Natural killer cell (primary cell): Measurements from ENCODE around the gene TULP1. TPM values are rescaled to one million over a fixed set of nuclear protein-coding genes. Genes with fewer than 3 reads are reported as not detected.

ENCODE experiments used
- ATAC-seq, 3 donors: fragments of 150-1000 bp in 2 of 3; fragments of 200-7000 bp in 1 of 3; cut with Tn5 transposase; 1 replicate in 1 of 3; 2 replicates in 2 of 3; pipeline ENCODE4 v1.10.0; 2021; ENCODE audit warnings: mild to moderate bottlenecking in 2 of 3, moderate library complexity in 2 of 3
- DNase-seq, 2 donors: peaks; one replicate each; pipeline versions ENCODE4 v3.0.0 to v3.0.0-alpha.2; 2013 to 2021; ENCODE audit warnings: mixed read lengths in 1 of 2
- H3K27ac ChIP-seq: one replicate; pipeline ENCODE4 v1.5.1; 2013; ENCODE audit warnings: mild to moderate bottlenecking, low read length
- H3K27me3 ChIP-seq: one replicate; pipeline ENCODE4 v1.6.1; 2013; ENCODE audit warnings: low read length; ENCODE audit not compliant: control insufficient read depth, insufficient read depth
- H3K36me3 ChIP-seq: one replicate; pipeline ENCODE4 v1.6.1; 2013; ENCODE audit warnings: low read length; ENCODE audit not compliant: control insufficient read depth, insufficient read depth
- H3K4me1 ChIP-seq: one replicate; pipeline ENCODE4 v1.6.1; 2013; ENCODE audit warnings: low read length; ENCODE audit not compliant: control insufficient read depth, insufficient read depth
- H3K4me3 ChIP-seq: one replicate; pipeline ENCODE4 v1.5.1; 2013; ENCODE audit warnings: low read length
- H3K9me3 ChIP-seq: one replicate; pipeline ENCODE4 v1.6.1; 2013; ENCODE audit warnings: low read length; ENCODE audit not compliant: control insufficient read depth, insufficient read depth
- H3K27ac Mint-ChIP-seq, 2 donors: one replicate each; pipeline ENCODE4 v1.8.0; 2022; ENCODE audit warnings: mild to moderate bottlenecking in 2 of 2, mixed read lengths in 2 of 2, moderate library complexity in 1 of 2
- H3K27me3 Mint-ChIP-seq, 2 donors: one replicate each; pipeline ENCODE4 v1.8.0; 2022; ENCODE audit warnings: low read depth in 2 of 2, mixed read lengths in 2 of 2
- H3K36me3 Mint-ChIP-seq: one replicate; pipeline ENCODE4 v1.8.0; 2022; ENCODE audit warnings: mixed read lengths
- H3K4me1 Mint-ChIP-seq, 2 donors: one replicate each; pipeline ENCODE4 v1.8.0; 2022; ENCODE audit warnings: mixed read lengths in 2 of 2
- H3K4me3 Mint-ChIP-seq: one replicate; pipeline ENCODE4 v1.8.0; 2022; ENCODE audit warnings: mild to moderate bottlenecking, moderate library complexity, mixed read lengths
- H3K9me3 Mint-ChIP-seq, 2 donors: one replicate each; pipeline ENCODE4 v1.8.0; 2022; ENCODE audit warnings: mixed read lengths in 2 of 2
- CTCF ChIP-seq: fragments of 200-600 bp; IDR thresholded peaks from one replicate; pipeline ENCODE4 v1.8.0; 2022; ENCODE audit warnings: antibody characterized with exemption
- WGBS: methylation state at CpG from one replicate; pipeline ENCODE4 v1.1.7; 2013; ENCODE audit warnings: missing lambda C conversion rate; ENCODE audit not compliant: insufficient coverage; 5-methylcytosine and 5-hydroxymethylcytosine counted together
- intact Hi-C: fragments of 100-400 bp; cut with micrococcal nuclease; formaldehyde crosslinking; loops from one replicate; pipeline ENCODE4 v1.14.2; 2022
- total RNA-seq, 4 donors: library from RNA; stranded (reverse); fragments of 120-200 nt in 1 of 4; gene quantifications; one replicate each; pipeline versions ENCODE4 v1.2.3 to v1.2.4, GENCODE V29; 2013 to 2022

TULP1 gene
- total RNA-seq, 3 donors from 2014 or later (not counting 1 experiment from before 2014, with no cell fraction given): not detected

GRCh38 chr6:35471836-35472345, 40.8 kb downstream of the TULP1 start:
- peaks cover 31% of the 10 kb centered on the region for H3K4me1 ChIP-seq
- no peaks in the 10 kb centered on the region for H3K36me3 Mint-ChIP-seq

GRCh38 chr6:35470663-35471120, 42.0 kb downstream of the TULP1 start:
- TF ChIP-seq CTCF: no peak
- H3K36me3 Mint-ChIP-seq: no peaks in the 10 kb centered on the region
- H3K4me3 Mint-ChIP-seq: peak overlapping the region; percentile 63
- intact Hi-C loops: no loop called here
- H3K9me3 Mint-ChIP-seq: no peaks in the 10 kb centered on the region
- H3K27ac Mint-ChIP-seq: peak overlapping the region; percentile 92 to 98
- peaks cover 31% of the 10 kb centered on the region for H3K4me1 ChIP-seq
- ATAC-seq (no peak), DNase-seq (peak in 1 of 2 donors; percentile 34)
- peaks cover 38% of the 10 kb centered on the region in 2 donors for H3K4me1 Mint-ChIP-seq
- no peak overlapping the region for H3K27ac ChIP-seq
- no peak overlapping the region for H3K4me3 ChIP-seq
- H3K36me3 ChIP-seq: peaks cover 40% of the 10 kb centered on the region
- H3K9me3 ChIP-seq: no peaks in the 10 kb centered on the region
- 74% methylated on average over 3 of the region's 3 CpGs for WGBS
- no peaks in the 10 kb centered on the region for H3K27me3 ChIP-seq
- no peaks in the 10 kb centered on the region for H3K27me3 Mint-ChIP-seq

More at GRCh38 chr6:35471836-35472345, 40.8 kb downstream of the TULP1 start:
- no peak for DNase-seq
- H3K4me1 Mint-ChIP-seq: peaks cover 38% of the 10 kb centered on the region in 2 donors
- ATAC-seq: no peak
- peaks cover 40% of the 10 kb centered on the region for H3K36me3 ChIP-seq
- TF ChIP-seq CTCF: no peak
- peak overlapping the region in 1 of 2 donors; percentile 18 for H3K27ac Mint-ChIP-seq
- H3K9me3 Mint-ChIP-seq: no peaks in the 10 kb centered on the region
- no peak overlapping the region for H3K4me3 Mint-ChIP-seq
- no peaks in the 10 kb centered on the region for H3K9me3 ChIP-seq
- intact Hi-C loops: no loop called here
- H3K4me3 ChIP-seq: no peak overlapping the region
- H3K27me3 Mint-ChIP-seq: no peaks in the 10 kb centered on the region
- no peaks in the 10 kb centered on the region for H3K27me3 ChIP-seq
- WGBS: 74% methylated on average over 8 of the region's 8 CpGs
- H3K27ac ChIP-seq: no peak overlapping the region

GRCh38 chr6:35469751-35470662, 42.7 kb downstream of the TULP1 start:
- Mint-ChIP-seq H3K27me3 (no peaks in the 10 kb centered on the region), H3K9me3 (no peaks in the 10 kb centered on the region), H3K27ac (peak overlapping the region; percentile 92 to 98), H3K4me3 (peak overlapping the region; percentile 97), H3K4me1 (peaks cover 38% of the 10 kb centered on the region in 2 donors), H3K36me3 (no peaks in the 10 kb centered on the region)
- peaks cover 31% of the 10 kb centered on the region for H3K4me1 ChIP-seq
- H3K4me3 ChIP-seq: peak overlapping the region; percentile 67
- H3K36me3 ChIP-seq: peaks cover 40% of the 10 kb centered on the region
- H3K27me3 ChIP-seq: no peaks in the 10 kb centered on the region
- TF ChIP-seq CTCF: no peak
- no peaks in the 10 kb centered on the region for H3K9me3 ChIP-seq
- peak overlapping the region; percentile 79 for H3K27ac ChIP-seq
- ATAC-seq: no peak
- intact Hi-C loops: no loop called here
- WGBS: 60% methylated on average over 18 of the region's 18 CpGs
- peak in 1 of 2 donors; percentile 52 for DNase-seq
